ENCODE measurements around the gene C3orf22.
"Not testable (repeated sequence)": the region's sequence is repeated elsewhere in the genome, so short reads cannot be mapped to it uniquely, and the experiment has no call there.

The C3orf22 gene, protein sequence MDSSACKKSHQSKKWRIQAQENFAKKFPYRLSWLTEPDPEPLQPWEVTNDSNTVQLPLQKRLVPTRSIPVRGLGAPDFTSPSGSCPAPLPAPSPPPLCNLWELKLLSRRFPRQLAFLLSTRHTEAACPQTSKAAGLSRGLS

GRCh38 chr3:126558336-126559071 lies at the start of gene C3orf22:
Gene C3orf22, minus strand, starts transcription at chr3:126558932. Its CDS starts 5,542 bp downstream, at chr3:126553390.
- no peak for DNase-seq

DNA sequence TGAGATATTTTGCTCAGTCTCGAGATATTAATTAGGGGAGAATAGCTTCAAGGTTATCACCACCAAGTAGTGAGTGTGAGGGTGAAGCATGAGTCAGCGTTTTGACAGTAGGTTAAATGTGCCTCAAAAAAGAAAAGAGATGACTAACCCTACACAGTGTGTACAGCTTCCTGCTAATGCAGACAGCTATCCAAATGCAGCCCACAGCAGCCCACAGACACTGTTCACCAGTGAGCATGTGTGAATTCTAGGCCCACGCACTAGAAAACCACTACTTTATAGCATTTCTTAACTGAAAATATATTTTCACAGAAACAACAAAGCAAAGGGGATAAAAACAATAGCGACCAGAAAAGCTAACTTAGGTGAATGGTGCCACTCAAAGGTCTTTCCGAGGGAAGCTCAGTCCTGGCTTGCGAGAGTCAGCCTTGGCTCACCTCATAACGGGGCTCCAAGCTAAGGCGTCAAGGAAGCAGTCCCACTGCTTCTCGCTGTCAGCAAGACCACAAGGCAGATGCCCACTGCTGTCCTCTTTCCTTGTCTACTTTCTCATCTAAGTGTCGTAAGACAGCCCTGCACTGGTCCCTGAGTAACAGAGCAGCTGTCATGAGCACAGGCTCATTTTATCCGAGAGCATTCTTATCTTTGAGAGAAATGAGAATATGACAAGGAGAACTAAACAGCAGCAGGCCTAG lies 48.6 kb upstream of the C3orf22 start:
- DNase-seq, result no peak

DNA sequence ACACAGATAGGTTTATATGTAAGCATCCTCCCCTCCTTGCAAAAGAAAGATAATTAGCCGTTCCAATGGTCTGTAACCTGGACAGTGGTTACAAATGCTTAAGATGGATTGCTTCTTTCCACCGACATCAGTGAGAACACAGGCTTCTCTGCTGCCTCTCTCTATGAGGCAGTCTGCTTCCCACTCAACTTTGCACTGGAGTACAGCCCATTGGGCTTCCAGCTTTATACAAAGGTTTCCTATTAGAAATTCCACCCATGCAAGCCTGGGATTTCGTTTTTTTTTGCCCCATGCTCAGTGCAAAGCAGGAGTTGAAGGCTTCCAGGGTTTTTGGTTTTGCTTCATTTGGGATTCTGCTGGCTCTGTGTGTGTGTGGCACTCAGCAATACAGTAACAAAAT lies 47.3 kb upstream of the C3orf22 start:
- no peak for DNase-seq

GRCh38 chr3:126604691-126605090 lies 46.0 kb upstream of the C3orf22 start:
- DNase-seq, result no peak

DNA sequence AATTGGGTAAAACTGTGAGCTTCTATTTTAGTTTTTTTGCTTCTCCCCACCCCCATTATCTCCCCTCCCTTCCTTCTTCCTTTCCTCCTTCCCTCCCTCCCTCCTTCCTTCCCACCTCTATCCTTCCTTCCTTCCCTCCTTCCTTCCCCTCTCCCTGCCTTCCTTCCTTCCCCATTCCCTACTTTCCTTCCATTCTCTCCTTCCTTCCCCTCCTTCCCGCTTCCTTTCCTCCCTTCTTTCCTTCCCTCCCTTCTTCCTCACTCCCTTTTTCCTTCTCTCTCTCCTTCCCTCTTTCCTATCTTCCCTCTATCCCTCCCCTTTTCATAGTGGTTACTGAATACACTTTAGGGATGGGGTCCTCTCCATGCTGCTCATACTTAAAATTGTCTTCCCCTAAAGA lies 40.4 kb upstream of the C3orf22 start:
- DNase-seq, result no peak

DNA sequence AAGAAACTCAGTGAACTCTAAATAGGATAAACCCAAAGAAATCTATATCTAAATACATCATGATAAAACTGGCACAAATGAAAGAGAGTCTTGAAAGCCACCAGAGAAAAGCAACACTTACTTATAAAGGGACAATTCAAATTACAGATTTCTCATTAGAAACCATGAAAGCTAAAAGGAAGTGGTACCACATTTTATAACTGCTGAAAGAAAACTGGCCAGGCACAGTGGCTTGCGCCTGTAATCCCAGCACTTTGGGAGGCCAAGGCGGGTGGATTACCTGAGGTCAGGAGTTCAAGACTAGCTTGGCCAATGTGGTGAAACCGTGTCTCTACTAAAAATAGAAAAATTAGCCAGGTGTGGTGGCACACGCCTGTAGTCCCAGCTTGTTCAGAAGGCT lies 36.7 kb upstream of the C3orf22 start:
- DNase-seq, result not testable (repeated sequence)

GRCh38 chr3:126591515-126591914 lies 32.8 kb upstream of the C3orf22 start:
- DNase-seq, result not testable (repeated sequence)

DNA sequence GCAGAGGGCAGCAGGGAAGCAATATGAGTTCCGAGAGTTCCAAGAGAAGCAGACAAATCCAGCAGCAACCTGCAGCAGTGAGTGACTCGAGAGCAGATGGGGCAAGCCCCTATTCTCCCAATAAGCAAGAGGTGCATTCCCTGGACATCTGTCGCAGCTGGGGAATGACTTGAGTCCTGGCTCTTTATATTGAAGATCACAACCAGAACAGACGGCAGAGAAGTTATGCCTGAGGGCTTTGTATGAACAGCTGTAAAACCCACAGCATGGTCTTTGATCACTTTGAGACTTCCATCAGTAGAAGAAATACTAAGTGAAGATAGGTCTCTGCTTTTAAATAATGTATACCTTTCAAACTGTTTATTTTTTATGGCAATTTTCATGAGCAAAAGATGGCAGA lies 23.6 kb upstream of the C3orf22 start:
- DNase-seq, result no peak

- DNase-seq, result no peak
These were observed 22.8 kb upstream of the C3orf22 start for GRCh38 chr3:126581569-126581968.

DNA sequence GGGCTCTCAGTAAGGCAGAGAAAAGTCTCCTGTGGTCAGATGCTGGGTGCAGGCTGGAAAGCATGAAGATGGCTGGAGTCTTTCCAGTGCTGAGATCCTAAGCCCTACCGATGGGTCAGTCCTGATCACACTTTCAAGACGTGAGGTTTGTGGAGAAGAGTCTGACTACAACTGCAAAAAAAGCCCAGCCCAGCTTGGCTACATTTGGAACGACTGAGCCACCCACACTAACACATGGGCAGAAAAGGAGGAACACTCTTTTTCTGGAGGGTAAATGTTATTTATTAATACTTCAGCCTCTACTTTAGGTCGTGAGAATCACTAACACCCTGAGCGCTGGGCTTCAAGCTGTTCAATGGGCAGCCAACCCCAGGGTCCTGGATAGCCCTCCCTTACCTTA lies 22.0 kb upstream of the C3orf22 start:
- no peak for DNase-seq

DNA sequence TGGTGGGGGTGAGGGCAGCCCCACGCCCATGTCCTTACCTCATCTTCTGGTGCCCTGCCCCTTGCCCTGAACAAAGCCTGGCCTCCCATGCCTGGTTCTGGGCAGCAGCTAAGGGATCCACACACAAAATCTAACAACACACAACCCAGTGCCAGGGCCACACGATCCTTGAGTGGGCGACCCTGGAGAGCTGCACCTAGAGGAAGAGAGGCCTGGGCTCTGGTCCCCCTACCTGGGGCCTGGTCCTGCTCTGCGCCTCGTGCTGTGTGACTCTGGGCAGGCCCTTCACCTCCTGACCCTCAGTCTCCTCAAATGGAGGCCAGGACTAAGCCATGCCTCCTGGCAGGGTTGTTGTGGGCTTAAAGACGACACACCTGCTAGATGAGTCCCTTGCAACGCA lies 20.0 kb upstream of the C3orf22 start:
- DNase-seq, result no peak

DNA sequence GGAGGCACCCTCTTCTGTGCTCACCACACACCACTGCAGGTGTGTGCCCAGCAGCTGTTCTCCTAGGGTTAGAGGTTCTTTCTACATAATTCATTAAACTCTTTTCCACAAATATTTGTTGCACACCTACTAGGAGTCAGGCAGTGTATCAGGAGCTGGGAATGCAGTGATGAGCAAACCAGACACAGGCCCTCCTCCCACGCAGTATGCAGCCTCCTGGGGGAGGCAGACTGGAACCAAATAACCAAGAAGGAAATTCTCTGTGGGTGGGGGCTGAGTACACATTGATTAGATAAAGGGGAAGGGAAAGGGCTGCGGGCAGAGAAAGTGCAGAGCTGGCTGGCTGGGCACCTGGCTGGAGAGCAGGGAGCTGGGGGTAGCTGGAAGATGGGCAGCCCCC lies 18.5 kb upstream of the C3orf22 start:
- DNase-seq, result no peak

DNA sequence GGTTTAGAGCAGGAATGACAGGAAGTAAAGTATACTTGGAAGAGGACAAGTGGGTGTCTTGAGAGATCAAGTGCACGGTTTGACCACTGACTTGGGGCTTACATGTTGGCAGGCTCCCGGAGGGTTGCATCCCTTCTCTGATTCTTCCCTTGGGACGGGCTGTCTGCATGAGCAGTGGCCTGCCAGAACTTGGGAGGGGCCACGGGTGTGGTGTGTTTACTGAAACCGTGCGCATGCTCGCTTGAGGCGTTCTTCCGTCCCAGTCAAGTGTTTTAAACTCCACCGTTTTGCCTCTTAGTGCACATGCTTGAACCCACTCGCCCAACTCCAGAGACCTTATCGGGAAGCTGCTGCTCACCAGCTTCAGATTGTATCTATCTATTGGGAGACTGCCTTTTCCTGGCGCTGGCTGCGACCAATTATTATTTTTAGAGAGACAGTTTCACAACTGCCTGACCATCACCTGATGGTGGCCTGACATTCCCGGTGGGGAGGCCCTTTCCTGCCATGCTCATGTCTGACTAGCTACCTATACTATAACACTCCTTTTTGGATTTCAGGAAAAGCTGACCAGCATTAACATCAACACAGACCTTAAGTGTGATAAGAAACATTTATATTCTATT lies 14.9 kb upstream of the C3orf22 start:
- no peak for DNase-seq

DNA sequence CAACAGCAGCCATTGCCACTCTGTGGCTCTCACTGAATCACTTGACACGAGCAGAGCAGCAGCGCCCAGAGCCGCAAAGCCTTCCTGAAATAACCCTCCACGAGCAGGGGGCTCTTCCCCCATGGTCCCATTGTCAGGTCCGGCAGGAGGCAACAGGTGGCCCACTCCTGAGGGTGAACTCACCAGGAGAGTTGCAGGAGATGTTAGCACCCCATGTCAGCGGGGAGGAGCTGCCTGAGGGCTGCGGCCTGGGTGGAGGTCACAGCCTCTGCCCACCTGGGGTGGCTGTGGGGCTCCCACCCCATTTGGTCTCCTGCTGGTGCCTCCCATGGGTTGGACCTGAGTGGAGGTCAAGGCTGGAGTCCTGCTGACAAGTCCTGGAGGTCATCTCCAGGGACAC lies 12.3 kb upstream of the C3orf22 start:
- no peak for DNase-seq

- no peak for DNase-seq
These were observed 11.4 kb upstream of the C3orf22 start for GRCh38 chr3:126570103-126570541.

GRCh38 chr3:126569390-126569975 lies 10.8 kb upstream of the C3orf22 start:
- no peak for DNase-seq

DNA sequence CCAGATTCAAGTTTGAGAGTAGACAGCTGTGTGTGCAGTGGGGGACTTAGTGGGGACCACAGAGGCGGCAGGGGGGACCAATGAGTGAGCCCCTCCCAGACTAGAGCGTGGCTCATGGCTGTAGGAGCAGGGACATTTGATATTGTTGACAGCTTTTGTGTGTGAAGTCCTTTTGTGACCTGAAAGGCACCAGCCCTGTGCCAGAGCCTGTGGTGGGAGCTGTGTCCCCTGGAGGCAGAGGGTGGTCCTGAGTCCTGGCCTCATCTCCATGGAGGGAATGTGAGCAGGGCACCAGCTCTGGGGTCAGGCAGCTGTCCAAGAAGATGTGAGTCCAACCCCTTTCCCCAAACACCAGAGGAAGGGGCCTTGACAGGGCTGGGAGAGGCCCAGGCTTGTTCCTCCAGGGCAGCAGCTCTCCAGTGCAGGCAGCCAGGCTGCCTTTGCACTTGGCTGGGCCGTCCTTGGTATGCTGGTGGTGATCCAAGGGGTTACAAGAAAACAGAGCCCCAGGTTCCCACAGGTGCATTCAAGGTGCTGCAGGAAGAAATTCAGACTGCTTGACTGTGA lies 10.1 kb upstream of the C3orf22 start:
- DNase-seq, result no peak

- no peak for DNase-seq
These were observed 9.1 kb upstream of the C3orf22 start for GRCh38 chr3:126567696-126568438.

DNA sequence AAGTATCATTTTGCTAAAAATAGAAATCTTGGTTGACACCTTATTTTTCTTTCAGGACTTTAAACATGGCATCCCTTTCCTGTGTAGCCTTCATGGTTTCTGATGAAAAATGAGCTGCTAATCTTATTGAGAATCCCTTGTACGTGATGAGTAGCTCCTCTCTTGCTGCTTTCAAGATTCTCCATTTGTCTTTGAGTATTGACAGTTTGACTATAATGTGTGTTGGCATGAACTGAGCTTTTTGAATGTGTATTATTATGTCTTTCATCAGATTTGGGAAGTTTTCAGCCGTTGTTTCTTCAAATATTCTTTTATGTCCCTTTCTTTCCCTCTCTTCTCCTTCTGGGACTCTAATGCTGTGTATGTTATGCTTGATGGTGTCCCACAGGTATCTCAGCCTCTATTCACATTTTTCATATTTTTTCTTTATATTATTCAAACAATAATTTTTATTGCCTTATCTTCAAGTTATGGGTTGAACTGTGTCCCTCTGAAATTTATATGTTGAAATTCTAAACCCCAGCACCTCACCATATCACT lies 4.1 kb upstream of the C3orf22 start:
- no peak for DNase-seq

- DNase-seq, result no peak
These were observed 971 bp downstream of the C3orf22 start for GRCh38 chr3:126557761-126558160.

GRCh38 chr3:126557415-126557745 lies 1.4 kb downstream of the C3orf22 start:
- DNase-seq, result no peak

Data from SIG-M5 (cell line).